Endometrium (tissue), 2 donors: ENCODE measurements around the gene RABEPK.
"Not testable (repeated sequence)": the region's sequence is repeated elsewhere in the genome, so short reads cannot be mapped to it uniquely, and the experiment has no call there.

Experiments used
- FAIRE-seq: peaks from 2 replicates; lab custom pipeline; 2012; peaks lifted over from hg19 to GRCh38; lab: Jason Lieb, UNC
- donor health status: control.
- donor health status: control.

RABEPK gene

GRCh38 chr9:125254231-125254630 lies 53.9 kb downstream of the RABEPK start:
- no peak for FAIRE-seq

GRCh38 chr9:125255781-125256391 lies 55.5 kb downstream of the RABEPK start:
- FAIRE-seq, result no peak

GRCh38 chr9:125258160-125258785 lies 57.9 kb downstream of the RABEPK start:
- no peak for FAIRE-seq

GRCh38 chr9:125258832-125259534 lies 58.6 kb downstream of the RABEPK start:
- no peak for FAIRE-seq

- FAIRE-seq, result no peak
Observed at GRCh38 chr9:125260561-125260960, 60.2 kb downstream of the RABEPK start.

- no peak for FAIRE-seq
Observed at GRCh38 chr9:125261501-125262293, 61.4 kb downstream of the RABEPK start, which contains the start of gene GAPVD1. Gene GAPVD1, plus strand, starts transcription at chr9:125261826. Its CDS starts 37,096 bp downstream, at chr9:125298922.

GRCh38 chr9:125262294-125262991 lies 62.1 kb downstream of the RABEPK start:
- FAIRE-seq, result no peak

- FAIRE-seq, result not testable (repeated sequence)
Observed at GRCh38 chr9:125264068-125264467, 63.7 kb downstream of the RABEPK start.

- no peak for FAIRE-seq
Observed at GRCh38 chr9:125268394-125269013, 68.2 kb downstream of the RABEPK start.

- FAIRE-seq, result no peak
Observed at GRCh38 chr9:125269014-125269397, 68.7 kb downstream of the RABEPK start.

- no peak for FAIRE-seq
Observed at GRCh38 chr9:125271081-125271480, 70.7 kb downstream of the RABEPK start.

- no peak for FAIRE-seq
Observed at GRCh38 chr9:125272697-125273096, 72.4 kb downstream of the RABEPK start.

- no peak for FAIRE-seq
Observed at GRCh38 chr9:125276771-125277170, 76.4 kb downstream of the RABEPK start.

GRCh38 chr9:125277411-125277810 lies 77.1 kb downstream of the RABEPK start:
- no peak for FAIRE-seq

- FAIRE-seq, result no peak
Observed at GRCh38 chr9:125280945-125281344, 80.6 kb downstream of the RABEPK start.
